Stimulated activated CD4-positive, alpha-beta T cell treated with anti-CD3 and anti-CD28 coated beads, Interleukin-1b, Interleukin-23, amount 100 ng/mL, for 1 hour (primary cell): ENCODE results near the gene ZNF304.

Experiments used
- DNase-seq, 2 donors: peaks; one replicate each; pipeline ENCODE4 v3.0.0-alpha.2; 2020; ENCODE audit warnings: low read depth in 2 of 2

The ZNF304 gene

DNA sequence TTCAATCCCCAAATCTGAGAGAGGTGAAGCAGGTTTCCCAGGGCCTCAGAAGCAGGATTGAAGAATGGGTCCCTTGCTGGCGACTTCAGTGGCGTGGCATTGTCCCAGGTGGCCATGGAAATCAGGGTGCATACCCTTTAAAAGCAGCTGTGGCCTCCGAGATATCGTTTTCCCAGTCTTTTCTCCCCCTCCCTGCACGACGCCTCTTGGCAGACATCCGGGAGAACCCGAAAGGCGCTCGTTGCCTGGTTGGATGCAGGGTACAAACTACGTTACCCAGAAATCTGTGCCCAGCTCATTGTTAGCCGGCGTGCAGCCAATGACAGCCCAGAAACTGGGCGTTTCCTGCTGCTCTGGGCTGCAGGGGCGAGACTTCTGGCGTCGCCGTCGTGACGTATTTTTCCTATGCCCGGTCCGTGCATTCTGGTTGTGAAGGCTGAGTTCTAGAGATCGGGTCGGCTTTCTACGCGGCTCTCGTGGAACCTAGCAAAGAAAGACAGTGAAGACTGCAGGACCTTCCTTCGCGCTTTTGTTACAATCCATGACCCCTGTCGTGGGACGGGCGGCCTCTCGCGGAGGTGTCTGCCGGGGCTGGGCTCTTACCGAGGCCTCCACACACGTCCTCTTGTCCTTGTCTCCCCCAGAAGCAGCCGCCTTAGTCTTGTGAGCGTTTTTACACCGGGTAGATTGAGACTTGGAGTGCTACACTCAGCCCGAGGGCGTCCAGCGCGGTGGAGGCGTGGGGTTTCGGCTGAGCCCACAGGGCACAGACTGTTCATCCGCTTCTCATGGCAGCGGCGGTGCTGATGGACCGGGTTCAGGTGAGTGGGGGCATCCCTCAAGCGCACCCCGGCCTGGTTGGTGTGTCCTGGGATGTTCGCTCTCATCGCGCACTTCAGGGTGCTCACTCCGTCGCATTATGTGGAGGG, at the start of gene ZNF304:
TSS of gene ZNF304 (plus strand) at position 395 of the 929 bp plus-strand sequence. CDS start at position 789, 394 bp downstream.
- DNase-seq: peak; percentile 45 to 59

DNA sequence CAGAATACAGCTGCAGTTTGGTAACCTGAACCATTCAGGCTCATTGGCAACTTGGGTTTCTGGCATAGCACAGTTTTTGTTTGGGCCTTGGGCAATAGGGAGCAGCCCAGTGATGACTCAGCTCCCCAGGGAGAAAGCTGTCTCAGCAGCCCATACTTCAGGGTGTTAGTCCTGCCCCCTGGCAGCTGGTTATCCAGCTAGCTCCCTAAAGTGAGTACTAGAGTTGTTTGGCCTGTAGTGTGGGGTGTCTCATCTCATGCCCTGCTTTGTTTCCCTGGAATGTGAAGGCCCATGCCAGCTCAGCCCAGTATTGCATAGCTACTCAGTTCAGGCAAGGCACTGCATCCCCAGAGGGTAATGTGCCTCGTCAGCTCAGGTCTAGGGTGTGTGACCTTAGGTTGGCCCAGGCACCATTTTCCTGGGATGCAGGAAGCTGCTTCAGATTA, 49.0 kb upstream of the ZNF304 start:
- DNase-seq: no peak

DNA sequence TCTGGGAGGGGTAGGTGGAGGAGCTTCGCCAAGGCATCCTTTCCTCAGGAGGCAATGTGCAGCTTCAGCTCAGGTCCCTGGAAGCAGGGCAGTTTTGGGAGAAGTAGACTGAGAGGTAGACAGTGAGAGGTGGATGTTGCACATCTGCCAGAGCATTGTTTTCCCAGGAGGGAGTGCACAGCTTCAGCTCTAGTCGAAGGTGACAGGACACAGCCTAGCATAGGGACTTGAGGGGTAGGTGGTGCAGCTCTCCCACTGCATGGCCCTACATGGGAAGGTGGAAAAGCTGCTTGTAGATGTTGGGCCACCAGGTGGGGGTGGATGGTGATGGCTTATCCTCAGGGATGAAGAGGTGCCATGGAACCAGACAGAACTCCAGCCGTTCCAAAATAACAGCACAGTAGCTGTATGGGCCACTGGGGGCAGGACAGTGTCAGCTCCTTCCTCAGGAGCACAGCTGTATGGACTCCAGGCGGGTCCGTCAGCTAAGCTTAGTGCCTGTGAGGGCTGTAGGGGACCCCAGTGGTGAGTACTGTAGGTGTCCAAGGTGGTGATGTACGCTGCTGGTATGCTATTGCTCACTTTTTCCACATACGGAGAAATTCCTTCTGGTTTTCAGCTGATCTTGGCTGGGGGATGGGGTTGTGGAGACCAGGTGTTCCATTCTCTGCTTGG, 48.2 kb upstream of the ZNF304 start:
- DNase-seq: no peak

DNA sequence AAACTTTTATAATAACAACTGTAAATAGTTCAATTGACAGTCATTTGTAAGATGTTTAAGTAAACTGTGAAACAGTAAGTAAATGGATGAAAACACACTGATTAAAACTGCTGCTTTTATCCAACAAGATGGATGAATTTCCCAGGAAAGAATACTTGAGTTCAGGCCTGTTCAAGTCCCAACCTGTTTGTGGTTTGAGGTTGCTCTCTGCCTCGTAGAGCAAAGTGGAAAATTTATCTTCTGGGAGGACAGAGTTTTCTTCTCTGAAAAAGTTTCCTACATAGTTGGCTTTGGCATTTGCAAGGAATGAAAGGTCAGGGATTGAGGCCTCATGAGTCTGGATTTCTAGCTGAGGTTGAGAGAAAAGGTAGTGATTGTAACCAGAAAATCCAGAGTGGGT, 46.0 kb upstream of the ZNF304 start:
- no peak for DNase-seq

DNA sequence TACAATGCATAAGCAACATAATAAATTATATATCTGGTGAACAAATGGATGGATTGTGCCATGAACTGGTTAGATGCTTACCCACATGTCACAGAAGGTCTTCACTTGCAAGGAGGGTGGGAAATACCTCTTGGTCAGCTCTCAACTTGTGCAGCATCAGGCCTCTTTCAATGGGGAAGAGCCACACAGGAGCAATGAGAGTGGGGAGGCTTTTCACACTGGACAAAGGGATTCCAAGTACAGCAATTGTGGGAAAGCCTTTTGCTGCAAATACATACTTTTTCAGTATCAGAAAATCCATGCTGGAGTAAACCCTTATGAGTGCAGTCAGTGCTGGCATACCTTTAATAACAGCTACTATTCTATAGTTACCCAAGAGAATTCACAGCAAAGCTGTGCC, 42.6 kb upstream of the ZNF304 start:
- DNase-seq: no peak

DNA sequence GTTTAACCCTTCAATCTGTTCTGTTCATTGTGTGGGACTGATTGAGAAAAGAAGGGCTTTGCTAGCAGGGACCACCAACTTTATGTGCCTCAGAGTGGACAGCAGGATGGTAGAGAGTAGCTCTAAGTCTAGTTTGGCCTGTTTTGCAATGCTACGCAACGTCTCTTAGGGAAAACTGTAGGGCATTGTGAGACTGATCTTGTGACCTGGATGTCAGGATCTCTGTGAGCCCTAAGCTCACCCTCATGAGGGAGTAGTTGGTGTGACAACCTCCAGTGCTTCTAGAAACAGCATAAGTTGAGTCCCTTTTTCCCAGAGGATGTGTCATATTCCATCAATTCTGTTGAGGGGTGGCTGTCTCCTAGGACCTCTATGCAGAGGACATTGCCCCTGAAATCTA, 40.3 kb upstream of the ZNF304 start:
- DNase-seq: no peak

DNA sequence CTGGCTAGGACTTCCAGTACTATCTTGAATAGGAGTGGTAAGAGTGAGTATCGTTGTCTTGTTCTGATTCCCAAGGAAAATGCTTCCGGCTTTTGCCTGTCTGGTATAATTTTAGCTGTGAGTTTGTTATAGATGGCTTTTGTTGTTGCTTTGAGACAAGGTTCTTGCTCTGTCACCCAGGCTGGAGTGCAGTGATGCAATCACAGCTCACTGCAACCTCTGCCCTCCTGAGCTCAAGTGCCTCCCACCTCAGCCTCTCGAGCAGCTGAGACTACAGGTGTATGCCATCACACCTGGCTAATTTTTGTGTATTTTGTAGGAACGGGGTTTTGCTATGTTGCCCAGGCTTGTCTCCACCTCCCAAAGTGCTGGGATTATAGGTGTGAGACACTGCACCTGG, 36.9 kb upstream of the ZNF304 start:
- no peak for DNase-seq

DNA sequence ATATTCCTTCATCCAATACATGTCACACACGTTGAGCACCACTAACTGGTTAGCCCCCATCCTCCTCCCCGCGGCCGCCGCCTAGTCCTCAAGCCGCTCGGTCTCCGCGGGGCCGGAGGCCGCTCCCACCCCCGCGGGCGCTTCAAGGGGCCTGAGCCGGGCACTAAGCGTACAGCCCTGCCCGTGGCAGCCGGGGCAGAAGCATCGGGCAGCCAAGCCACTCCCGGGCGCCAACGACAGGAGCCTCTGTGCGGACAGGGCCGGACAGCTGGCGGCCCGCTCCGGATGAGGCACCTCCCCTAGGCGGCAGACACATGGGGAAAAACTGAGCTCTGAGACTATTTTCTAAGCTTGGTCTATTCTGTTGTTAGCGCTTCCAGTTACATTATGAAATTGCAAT, 33.6 kb upstream of the ZNF304 start:
- DNase-seq: no peak

DNA sequence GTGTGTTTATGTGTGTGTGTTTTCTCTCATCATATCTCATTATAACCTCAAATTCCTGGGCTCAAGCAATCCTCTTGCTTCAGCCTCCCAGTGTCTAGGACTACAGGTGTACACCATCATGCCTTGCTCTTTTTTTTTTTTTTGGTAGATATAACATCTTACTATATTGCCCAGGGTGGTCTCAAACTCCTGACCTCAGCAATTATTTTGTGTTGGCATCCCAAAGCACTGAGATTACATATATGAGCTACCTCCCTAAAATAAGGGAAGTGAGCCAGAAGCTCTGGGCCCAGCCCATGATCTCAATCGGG, 31.2 kb upstream of the ZNF304 start:
- no peak for DNase-seq

DNA sequence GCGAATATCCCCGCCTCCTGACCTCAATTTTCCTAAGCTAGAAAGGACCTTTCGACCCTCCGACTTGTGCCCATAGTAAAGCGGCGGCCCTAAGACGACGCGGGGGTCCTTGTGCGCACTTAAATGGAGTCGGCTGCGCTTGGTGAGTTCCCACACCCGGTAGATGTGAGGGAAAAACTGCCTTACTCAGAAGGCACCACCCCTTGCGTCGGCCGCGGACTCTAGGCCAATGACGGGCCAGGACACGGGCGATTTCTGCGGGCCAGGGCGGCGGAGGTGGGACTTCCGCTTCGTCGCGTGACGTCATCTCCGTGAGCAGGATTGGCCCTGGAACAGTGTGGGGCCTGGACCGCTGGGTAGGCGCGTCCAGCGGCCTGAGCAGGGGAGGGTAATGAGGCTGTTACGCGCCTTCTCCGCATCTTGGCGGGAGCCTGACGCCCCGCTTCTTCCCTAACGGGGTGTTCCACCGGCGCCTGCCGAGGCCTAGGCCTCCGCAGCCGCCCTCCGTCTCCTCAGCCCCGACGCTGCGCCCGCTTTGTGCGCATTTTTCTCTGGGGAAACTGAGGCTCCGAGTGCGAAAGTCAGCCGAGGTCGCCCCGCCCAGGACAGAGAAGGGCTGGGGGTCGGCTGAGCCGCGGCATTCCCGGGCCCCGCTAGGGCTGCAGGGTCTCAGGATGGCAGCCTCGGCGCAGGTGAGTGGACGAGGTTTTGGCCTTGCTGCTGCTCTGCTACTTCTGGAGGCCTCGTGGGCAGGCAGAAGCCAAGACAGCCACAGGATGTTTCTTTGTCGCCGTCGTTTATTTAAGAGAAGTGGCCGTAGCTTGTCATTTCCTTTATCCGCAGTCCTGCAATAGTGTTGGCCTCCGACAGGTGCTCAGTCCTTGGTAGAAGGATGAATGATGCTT, 30.6 kb upstream of the ZNF304 start, which contains the start of gene ZNF543:
TSS of gene ZNF543 (plus strand) at position 293 of the 905 bp plus-strand sequence. CDS start at position 675, 382 bp downstream.
- DNase-seq: peak; percentile 79 to 81

DNA sequence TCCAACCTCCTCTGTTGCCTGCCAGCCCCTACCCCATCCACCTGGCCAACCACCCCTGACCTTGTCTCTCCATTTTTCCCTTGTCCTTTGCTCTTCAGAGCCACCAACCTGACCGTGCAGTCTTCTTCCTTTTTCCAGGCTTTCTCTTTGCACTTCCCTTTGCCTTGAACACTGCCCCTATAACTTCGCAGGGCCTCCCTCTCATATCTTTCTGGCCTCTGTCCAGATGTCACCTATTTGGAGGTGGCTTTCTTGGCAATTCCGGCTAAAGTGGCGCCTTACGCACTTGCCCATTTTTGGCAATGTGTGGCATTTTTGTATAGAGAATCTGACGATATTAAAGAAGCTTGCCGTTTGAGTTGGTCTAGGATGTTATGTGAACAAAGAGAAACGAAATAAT, 30.0 kb upstream of the ZNF304 start:
- no peak for DNase-seq

DNA sequence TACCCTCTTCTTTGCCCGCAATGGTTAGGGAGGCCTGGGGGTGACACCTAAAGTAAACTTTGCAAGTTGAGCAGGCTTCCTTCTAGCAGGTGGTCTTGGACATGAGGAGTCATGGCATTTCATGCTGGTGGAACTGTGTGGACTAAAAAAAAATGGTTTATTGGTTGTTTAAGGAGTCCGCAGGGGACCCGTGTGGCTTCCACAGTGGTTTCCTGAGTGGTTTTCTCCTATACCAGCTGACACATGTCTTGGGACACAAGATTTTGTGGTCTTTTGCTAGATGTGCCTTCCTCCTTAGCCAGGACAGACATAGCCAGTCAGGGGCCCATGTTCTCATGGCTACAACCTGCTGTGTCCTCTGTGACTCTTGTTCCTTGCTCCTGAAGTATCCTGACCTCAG, 29.3 kb upstream of the ZNF304 start:
- no peak for DNase-seq

DNA sequence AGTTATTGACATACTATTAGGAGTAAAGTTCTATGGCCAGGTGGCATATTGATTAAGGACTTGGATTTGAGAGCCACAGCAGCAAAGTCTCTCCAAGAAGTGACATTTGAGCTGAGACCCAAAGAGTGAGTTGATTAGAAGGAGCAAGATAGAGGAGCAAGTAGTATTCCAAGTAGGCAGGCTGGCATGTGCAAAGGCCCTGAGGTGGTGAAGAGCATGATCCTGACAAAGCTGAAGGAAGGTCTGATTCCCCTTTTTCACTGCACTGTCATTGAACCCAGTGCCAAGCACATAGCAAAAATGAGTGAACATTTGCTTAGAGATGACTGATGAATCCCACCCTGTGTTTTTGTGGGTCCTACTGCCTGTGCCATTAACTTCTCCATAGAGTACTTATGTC, 26.1 kb upstream of the ZNF304 start:
- no peak for DNase-seq

DNA sequence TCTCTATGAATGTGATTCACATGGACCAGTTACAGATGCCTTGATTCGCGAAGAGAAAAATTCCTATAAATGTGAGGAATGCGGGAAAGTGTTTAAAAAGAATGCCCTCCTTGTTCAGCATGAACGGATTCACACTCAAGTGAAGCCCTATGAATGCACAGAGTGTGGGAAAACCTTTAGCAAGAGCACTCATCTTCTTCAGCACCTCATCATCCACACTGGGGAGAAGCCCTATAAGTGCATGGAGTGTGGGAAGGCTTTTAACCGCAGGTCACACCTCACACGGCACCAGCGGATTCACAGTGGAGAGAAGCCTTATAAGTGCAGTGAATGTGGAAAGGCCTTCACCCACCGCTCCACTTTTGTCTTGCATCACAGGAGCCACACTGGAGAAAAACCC, 23.1 kb upstream of the ZNF304 start:
- no peak for DNase-seq

DNA sequence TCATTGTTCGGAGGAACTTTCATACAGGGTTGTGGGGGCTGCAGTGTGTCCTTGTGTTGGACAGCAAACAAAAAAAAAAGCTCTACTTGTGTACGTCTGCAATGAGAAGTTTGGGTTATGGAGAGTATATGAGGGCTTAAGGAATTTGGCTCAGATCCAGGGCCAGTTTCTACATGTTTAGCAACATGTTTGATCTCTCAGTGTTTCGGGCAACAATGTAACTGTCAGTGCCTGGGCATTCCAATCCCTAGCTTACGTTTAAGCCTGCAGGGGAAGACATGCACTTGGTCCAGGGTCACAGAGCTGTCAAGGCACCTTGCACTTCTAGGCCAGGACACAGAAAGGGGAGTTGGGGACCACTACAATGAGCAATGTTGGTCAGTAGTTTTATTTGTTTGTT, 16.9 kb upstream of the ZNF304 start:
- DNase-seq: no peak

DNA sequence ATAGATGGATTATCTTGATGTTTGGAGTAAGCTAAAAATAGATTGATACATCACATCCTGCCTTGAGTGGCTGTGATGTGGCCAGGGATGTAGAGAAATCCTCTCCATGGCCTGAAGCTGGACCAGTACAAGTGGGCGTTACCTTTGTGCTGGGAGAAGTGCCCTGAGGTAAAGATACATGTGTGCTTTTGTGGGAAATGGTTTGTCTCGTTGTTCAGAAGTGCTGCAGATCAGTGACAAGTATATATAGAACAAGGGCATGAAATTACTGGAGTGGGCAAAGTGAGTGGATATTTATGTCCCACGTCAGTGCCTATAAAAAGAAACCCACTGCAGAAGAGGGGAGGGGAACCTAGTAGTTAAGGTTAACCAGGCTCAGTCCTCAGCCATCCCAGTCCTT, 12.2 kb upstream of the ZNF304 start:
- no peak for DNase-seq

DNA sequence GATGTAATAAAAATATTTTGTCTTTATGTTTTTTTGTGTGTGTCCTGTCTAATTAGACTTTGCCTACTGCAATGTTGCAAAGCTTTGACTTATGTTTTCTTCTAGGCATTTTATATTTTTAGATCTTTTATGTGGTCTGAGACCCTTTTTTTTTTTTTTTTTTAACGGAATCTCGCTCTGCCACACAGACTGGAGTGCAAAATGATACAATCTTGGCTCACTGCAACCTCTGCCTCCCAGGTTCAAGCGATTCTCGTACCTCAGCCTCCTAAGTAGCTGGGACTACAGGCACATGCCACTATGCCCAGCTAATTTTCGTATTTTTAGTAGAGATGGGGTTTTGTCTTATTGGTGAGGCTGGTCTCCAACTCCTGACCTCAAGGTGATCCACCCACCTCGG, 8.5 kb upstream of the ZNF304 start:
- DNase-seq: no peak

DNA sequence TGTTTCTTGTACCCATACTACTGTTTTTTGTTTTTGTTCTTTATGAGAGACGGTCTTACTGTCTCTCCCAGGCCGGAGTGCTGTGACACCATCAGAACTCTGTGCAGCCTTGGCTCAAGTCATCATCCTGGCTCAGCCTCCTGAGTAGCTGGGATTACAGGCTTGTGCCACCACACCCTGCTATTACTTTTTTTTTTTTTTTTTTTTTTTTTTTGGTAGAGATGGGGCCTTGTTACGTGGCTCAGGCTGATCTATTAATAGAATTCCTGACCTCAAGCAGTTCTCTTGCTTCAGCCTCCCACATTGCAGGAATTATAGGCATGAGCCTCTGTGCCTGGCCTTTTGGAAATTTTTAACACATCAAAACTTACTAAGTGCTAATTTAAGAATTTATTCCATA, 2.9 kb upstream of the ZNF304 start:
- DNase-seq: no peak

DNA sequence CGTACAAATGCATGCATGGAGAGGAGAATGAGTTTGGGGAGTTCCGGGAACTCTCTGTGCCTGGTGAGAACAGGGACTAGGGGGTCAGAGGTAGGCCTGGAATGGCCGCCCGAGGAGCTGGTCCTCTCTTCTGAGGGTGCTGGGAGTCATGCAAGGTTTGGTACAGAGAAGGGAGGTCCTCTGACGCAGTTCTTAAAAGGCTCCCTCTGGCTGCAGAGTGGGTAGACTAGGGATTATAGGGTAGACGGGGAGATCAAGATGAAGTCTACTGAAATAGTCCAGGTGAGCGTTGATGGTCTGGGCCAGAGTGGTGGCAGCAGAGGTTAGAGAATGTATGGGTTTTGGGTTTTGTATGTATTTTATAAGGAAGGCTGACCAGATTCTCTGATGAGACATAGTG, 796 bp downstream of the ZNF304 start:
- DNase-seq: no peak

DNA sequence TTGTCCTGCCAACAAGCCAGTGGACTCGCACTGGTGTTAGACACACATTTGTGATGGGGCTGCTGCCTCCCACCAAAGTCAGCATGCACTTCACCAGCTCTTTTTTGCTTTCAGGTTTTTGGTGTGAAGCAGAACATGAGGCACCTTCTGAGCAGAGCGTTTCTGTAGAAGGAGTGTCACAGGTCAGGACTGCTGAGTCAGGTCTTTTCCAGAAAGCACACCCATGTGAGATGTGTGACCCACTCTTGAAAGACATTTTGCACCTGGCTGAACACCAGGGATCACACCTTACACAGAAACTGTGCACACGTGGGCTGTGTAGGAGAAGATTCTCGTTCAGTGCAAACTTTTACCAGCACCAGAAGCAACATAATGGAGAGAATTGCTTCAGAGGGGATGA, 4.8 kb downstream of the ZNF304 start:
- DNase-seq: no peak

DNA sequence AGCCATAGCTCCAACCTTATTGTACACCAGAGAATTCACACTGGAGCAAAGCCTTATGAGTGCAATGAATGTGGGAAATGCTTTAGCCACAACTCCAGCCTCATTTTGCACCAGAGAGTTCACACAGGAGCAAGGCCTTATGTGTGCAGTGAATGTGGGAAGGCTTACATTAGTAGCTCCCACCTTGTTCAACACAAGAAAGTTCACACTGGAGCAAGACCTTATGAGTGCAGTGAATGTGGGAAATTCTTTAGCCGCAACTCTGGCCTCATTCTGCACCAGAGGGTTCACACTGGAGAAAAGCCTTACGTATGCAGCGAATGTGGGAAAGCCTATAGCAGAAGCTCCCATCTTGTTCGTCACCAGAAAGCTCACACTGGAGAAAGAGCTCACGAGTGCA, 6.3 kb downstream of the ZNF304 start:
- no peak for DNase-seq

DNA sequence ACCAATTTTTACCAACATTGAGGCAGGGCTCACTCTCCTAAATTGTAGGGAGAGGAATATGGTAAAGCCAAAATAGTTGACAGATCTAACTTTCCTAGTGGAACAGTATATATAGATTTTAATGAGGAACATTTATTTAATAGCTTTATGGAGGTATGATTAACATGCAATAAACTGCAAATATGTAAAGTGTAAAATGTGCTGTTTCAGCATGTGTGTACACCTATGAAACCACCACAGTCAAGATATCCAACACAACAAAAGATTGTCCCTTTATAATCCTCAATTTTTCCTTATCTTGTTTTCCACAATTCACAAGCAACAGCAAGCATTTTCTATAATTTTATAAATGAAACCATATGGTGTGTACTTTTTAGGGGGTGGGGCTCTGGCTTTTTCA, 8.2 kb downstream of the ZNF304 start:
- DNase-seq: no peak
